Measurements from ENCODE around the gene F7.
"Not testable (repeated sequence)": the region's sequence is repeated elsewhere in the genome, so short reads cannot be mapped to it uniquely, and the experiment has no call there.

F7 gene

DNA sequence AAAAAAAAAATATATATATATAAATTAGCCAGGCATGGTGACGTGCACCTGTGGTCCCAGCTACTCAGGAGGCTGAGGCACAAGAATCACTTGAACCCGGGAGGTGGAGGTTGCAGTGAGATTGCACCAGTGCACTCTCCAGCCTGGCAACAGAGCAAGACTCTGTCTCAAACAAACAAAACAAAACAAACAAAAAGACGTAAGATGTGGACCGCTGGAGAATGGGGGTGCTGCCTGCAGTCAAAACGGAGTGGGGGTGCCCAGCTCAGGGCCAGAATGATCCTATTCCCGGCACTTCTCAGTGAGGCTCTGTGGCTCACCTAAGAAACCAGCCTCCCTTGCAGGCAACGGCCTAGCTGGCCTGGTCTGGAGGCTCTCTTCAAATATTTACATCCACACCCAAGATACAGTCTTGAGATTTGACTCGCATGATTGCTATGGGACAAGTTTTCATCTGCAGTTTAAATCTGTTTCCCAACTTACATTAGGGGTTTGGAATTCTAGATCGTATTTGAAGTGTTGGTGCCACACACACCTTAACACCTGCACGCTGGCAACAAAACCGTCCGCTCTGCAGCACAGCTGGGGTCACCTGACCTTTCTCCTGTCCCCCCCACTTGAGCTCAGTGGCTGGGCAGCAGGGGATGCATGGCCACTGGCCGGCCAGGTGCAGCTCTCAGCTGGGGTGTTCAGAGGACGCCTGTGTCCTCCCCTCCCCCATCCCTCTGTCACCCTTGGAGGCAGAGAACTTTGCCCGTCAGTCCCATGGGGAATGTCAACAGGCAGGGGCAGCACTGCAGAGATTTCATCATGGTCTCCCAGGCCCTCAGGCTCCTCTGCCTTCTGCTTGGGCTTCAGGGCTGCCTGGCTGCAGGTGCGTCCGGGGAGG, at the start of gene F7:
Gene F7 (plus strand): TSS at position 760 of the 889 bp plus-strand sequence. CDS start 51 bp downstream, at position 811.
- no peak for DNase-seq

DNA sequence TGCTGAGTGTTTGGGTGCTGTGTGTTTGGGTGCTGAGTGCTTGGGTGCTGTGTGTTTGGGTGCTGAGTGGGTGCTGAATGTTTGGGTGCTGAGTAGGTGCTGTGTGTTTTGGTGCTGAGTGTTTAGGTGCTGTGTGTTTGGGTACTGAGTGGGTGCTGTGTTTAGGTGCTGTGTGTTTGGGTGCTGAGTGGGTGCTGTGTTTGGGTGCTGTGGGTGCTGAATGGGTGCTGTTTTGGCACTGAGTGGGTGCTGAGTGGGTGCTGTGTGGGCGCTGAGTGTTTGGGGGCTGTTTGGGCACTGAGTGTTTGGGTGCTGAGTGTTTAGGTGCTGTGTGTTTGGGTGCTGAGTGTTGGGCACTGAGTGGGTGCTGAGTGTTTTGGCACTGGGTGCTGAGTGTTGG, 48.5 kb upstream of the F7 start:
- no peak for DNase-seq

DNA sequence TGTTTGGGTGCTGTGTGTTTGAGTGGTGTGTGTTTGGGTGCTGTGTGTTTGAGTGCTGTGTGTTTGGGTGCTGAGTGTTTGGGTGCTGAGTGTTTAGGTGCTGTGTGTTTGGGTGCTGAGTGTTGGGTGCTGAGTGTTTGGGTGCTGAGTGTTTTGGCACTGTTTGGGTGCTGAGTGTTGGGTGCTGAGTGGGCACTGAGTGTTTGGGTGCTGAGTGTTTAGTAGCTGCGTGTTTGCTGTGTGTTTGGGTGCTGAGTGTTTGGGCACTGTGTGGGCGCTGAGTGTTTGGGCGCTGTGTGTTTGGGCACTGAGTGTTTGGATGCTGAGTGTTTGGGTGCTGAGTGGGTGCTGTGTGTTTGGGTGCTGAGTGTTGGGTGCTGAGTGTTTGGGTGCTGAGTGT, 48.0 kb upstream of the F7 start:
- DNase-seq: not testable (repeated sequence)

DNA sequence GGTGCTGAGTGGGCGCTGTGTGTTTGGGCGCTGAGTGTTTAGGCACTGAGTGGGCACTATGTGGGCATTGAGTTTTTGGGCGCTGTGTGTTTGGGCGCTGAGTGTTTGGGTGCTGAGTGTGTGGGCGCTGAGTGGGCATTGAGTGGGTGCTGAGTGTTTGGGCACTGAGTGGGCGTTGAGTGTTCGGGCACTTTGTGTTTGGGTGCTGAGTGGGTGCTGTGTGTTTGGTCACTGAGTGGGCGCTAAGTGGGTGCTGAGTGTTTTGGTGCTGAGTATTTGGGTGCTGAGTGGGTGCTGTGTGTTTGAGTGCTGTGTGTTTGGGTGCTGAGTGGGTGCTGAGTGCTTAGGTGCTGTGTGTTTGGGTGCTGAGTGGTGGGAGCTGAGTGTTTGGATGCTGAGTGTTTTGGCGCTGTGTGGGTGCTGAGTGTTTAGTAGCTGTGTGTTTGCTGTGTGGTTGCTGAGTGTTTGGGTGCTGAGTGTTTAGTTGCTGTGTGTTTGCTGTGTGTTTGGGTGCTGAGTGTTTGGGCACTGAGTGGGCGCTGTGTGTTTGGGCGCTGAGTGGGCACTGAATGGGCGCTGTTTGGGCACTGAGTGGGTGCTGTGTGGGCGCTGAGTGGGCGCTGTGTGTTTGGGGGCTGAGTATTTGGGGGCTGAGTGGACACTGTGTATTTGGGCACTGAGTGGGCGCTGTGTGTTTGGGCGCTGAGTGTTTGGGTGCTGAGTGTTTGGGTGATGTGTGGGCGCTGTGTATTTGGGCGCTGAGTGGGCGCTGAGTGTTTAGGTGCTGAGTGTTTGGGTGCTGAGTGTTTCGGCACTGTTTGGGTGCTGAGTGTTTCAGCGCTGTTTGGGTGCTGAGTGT, 47.2 kb upstream of the F7 start:
- no peak for DNase-seq

DNA sequence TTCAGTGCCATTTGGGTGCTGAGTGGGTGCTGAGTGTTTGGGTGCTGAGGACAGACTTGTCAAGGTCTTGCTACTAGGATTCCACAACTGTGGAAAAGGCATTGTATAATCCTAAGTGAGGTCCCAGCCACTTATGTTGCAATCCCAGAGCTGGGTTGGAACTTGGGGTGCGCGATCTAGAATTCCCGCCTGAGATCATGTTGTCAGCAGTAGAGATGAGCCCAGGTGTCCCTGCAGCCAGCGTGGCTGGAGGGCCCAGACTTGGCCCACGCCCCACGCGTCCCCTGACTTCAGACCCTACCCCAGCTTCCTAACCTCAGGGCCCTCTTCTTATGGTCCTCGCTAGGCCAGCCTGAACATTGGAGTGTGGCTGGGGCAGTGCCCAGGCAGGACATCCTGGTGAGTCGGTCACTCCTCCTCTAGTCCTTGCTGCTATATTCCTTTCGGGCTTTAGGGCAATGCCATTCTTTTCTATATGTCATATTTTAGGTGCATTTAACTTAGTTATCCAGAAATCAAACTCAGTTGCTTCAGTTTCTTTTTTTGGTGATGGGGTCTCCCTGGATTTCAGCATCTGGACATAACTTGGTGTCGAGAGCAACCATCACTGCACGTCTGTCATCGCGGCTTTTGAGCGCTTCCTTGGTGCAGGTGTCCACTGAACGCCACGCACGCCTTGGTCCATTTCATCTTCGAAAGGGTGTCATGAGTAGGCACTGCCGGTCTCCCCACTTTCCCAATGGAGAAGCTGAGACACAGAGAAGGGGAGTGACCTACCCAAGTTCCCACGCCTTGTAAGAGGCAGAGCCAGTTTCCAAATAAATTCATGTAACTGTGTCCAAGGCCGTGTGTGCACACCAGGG, 46.4 kb upstream of the F7 start:
- no peak for DNase-seq

DNA sequence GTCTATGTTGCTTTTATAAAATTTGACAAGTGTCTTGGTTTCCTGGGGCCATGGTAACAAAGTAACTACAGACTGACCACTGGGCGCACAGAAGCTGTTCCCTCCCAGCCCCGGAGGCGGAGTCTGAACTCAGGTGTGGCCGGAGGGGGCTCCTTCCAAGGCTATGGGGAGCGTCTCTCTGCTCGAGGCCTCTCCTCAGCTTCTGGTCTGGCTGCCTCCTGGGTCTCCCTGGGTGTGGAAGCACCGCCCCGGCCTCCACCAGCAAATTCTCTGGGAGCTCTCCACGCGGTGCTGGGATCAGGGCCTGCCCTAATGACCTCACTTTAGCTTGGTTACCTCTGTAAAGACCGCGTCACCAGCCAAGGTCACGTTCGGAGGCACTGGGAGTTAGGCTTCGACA, 45.7 kb upstream of the F7 start:
- no peak for DNase-seq

DNA sequence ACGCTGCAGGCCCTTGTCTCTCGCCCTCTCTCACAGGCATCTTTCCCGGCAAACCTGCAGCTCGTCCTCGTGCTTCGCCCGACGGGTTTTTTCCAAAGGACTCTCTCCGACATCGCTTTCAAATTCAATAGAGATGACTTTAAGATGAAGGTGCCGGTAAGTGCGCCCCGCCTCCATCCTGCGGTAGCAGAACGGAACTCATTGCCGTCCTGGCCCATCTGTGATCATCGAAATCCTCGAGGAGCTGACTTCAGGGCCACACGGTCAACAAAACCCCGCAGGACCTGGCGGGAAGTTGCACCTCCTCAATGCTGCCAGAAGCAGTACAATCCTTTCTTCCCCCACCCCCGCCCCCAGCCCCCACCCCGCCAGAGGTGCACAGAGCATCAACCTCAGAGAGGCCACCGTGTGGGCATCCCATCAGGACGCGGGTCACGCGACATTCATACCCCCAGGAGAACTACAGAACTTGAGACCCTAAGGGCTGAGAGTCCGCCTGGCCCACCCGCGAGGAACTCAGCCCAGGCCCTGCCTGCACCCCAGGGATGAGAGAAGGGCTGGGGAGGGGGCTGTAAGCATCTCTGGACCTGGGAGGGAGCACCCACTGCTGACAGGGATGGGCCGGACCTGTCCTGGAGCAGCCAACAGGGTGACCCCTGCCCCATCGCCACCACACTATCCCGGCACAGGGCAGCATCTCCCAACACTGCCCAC, 44.9 kb upstream of the F7 start:
- no peak for DNase-seq

DNA sequence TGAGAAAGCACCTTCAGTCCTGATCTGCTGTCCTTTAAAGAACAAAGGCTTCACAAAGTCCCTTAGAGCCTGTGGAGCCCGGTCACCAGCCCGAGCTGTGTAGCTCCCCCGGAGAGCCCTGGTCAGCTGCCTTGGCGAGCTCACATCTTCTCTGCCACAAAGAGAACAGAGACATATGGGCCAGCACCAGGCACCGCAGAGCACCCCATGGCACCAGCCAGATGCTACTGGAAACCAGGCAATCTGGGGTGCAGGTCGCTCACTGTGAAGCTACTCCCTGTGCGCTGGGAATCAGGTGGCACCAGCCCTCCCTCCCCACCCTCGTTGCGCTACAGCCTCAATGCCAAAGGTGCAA, 44.3 kb upstream of the F7 start:
- DNase-seq: no peak

DNA sequence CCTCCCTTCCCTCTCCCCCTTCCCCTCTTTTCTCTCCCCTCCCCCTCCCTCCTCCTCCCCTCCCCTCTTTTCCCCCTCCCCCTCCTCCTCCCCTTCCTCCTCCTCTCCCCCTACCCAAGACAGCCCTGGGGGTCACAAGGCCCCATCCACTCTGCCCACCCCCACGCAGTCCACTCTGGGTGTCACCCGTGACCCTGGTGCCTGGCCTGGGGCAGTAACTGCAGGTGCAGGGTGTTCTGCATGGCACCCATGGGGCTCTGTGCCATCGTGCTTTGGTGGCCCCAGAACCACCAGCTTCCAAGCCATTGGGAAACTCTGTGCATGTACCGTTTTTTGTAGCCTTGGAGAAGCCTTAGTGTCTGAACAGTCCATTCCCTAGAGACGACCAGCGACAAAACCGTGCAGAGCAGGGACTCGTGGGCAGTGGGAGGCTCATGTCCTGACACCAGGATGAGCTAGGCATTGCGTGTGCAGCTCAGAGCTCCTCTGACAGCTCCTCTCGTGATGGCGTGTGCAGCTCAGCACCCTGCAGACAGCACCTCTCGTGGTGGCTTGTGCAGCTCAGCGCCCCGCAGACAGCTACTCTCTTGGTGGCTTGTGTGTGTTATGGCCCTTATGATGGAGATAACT, 43.7 kb upstream of the F7 start:
- DNase-seq: no peak

DNA sequence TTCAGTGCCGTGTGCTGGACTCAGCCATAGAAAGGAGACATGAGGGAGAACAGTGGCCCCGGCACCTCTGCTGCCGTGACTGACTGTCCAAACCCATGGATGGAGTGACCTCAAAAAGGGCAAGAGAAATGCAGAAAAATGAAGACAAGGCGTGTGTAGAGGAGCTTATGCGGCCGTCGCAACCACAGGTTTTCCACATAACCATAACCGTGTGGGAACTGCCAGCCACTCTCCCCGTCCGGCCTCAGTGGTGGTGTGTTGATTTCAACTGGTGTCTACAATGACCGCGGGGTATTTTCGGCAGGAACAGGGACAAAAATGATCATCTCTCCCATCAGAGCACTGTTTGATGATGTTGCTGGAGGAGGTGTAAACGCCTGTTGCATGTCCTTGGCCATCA, 42.9 kb upstream of the F7 start:
- DNase-seq: no peak

DNA sequence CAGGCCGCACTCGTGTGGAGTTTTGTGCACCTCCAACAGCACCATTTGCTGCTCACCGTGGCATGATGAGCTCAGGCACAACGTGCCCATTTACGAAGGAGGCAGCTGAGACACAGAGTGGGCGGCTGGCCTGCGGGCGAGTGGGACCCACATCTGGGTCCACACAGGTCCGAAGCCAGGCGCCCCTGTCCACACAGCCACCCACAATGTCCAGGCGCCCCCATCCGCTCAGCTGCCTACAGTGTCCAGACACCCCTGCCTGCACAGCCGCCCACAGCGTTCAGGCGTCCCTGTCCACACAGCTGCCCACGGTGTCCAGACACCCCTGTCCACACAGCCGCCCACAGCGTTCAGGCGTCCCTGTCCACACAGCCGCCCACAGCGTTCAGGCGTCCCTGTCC, 42.5 kb upstream of the F7 start:
- no peak for DNase-seq

DNA sequence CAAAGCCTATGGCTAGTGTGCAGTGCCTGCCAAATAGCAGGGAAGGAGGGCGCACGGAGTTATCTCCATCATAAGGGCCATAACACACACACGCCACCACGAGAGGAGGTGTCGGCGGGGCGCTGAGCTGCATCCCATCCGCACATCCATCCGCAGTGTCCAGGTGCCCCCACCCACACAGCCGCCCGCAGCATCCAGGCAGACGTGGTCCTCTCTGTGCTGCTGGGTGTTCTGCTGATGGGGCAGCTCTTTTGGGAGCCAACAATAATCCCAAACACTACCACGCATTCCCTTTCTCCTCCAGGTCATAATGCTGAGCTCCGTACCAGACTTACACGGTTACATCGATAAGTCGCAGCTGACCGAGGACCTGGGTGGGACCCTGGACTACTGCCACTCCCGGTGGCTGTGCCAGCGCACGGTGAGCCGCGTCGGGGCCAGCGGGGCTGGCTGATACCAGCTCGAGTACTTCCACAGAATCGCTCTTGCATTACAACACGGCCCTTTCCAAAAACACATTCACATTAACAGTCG, 41.5 kb upstream of the F7 start:
- DNase-seq: no peak

DNA sequence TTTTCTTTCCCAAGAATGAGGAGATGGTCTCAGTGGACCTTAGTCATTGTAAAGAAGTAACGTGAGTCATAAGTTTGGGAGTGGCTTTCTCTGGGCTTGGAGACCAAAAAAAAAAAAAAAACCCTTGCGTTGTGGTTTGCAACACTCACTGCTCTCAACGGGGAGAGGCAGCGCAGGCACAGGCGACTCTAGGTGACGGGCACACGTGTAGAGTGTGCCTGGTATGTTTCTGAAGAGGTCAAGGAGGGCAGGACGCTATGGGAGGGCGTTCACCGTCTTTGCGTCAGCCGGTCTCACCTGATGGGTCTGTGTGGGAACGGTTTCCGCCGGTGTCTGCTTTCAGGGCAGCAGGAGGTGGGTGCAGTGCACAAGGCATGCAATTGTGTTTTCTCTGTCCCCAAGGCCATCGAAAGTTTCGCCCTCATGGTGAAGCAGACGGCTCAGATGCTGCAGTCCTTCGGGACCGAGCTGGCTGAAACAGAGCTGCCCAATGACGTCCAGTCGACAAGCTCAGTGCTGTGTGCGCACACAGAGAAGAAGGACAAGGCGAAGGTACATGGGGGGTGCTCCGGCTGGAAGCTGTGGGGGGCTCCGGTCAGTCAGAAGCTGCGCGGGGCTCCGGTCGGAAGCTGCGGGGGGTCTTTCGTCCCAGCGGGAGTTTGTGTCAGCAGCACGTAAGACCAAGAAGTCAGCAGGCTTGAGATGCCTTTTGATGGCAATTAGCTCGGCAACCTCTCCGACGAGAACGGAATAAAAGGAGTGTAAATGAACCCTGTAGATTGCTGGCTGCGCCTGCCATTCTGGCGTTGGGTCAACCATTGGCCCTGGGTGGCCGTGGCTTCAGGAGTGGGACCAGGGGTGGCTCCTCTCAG, 40.8 kb upstream of the F7 start:
- no peak for DNase-seq

DNA sequence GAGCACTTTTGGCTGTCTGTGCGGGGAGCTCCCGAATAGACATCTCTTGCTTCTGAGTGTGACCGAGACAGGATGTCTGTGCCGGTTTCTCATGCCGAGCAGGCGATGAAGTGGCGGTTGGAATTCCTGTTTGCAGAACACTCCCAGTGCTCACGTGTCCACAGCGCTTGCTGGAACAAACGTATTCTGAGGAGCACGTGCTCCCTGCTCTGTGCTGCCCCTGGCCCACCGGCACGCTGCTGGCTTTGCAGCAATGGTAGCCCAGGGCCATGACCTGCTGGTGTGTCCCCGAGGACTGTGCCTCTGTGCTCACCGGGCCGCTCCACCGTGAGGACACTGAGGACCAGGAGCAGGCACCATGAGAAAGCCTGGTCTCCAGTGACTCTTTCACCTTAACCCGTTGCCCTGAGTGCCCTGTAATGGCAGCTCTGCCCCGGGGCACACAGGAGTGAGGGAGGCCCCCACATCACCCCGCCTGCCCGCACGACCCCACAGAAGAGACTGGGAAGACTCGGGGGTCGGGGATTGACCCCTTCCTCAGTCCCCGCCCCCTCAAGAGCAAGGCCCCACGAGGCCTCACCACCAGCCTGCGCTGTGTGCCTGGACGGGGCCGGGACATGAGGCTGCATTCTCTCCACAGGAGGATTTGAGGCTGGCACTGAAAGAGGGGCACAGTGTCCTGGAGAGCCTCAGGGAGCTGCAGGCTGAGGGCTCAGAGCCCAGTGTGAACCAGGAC, 40.0 kb upstream of the F7 start:
- no peak for DNase-seq

DNA sequence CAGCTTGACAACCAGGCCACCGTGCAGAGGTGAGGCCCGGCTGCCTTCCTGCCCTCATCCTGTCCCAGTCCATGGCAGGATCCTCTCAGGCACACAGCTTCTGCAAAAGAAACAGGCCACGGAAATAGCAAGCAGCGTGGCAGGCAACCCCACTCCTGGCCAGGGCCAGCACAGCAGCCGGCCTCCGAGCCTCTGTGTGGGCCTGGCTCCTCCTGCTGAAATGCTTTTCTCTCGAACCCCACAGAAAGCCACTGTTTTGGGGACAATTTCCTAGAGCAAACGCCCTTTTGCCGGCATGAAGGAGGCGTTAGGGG, 39.5 kb upstream of the F7 start:
- DNase-seq: no peak

DNA sequence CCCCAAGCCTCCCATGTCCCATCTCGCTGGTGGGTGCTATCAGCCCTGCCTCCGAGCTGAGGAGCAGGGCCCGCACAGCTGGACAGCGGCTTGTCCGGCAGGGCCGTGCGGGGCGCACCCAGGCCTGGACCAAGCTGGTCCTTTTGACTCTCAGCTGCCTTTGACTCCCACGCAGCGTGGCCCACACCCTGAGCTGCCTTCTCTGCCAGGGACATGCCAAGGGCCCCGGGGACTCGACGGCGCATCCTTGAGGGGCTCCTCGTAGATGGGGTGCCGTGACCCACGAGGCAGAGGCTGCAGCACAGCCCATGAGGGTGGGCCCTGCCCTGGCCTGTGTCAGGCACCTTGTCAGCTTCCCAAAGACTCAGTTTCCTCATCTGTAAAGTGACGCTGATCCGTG, 38.8 kb upstream of the F7 start:
- DNase-seq: no peak

DNA sequence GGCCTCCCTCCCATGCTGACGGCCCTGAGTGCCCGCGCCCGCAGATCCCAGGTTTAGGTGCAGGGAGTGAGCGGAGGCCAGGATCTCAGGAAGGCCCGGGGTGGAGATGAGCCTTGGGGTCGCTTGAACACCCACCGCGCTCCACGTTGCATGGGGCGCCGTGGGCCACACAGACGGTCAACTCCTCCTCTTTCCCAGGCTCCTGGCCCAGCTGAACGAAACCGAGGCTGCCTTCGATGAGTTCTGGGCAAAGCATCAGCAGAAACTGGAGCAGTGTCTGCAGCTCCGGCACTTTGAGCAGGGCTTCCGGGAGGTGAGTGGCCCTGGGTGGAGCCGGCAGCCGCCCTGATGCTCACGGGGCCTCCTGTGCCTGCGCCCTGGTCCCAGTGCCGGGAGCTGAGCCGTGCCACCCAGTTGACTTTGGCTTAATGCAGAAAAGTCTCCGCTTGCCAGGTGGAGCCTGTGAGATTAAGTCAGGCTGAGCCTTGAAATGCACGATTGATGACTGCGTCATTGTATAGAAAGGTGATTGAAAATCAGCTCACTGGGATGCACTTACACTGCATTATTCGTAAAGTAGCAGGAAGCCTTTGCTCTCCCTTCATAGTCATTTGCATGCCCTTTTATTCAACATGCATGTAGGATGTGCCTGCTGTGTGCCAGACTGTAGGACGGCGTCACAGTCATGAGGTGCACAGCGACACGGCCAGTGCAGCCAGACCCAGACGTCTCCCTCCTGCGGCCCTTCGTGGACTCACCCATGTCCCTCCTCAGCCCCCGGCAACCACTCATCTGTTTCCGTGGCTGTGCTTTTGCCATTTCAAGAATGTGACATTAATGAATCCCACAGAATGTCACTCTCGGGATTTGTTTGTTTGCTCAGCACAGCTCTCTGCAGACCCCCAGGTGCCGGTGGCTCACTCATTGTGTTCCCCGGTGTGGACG, 35.5 kb upstream of the F7 start:
- no peak for DNase-seq

DNA sequence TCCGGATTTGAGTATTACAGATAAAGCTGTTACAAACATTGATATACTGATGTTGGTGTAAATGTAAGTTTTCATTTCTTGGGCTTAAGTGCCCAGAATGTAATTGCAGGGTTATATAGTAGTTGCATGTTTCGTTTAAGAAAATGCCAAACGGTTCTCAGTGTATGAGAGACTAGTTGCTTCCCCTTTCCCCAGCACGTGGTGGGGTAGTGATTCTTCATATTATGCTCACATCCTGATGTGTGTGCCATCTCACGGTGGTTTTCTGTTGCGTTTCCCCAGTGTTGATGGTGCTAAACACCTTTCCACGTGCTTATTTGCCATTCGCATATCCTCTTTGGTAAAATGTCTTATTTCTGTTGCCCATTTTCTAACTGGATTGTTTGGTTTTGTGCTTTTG, 34.7 kb upstream of the F7 start:
- DNase-seq: no peak

DNA sequence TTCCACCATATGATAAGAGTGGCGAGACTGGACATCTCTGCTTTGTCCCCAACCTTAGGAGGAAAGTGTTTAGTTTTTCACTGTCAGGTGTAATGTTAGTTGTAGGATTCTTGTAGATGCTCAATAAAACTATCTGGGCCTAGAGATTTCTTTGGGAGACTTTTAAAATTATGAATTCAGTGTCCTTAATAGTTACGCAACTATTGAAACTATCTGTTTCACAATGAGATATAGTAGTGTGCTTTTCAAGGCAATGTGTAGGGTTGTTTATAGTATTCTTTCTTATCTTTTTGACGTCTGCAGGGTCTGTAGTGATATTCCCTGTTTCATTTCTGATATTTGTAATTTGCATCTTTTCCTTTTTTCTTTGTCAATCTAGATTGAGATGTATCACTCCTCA, 33.2 kb upstream of the F7 start:
- no peak for DNase-seq
